Measurements from ENCODE around the gene MEGF6. TPM values are rescaled to one million over a fixed set of nuclear protein-coding genes. Genes with fewer than 3 reads are reported as not detected.

MEGF6 gene
- total and polyA plus RNA-seq, 2 of the 8 experiments (the other 6 are each of a cell fraction or from before 2014, with no cell fraction given) = 4.1 to 14.8 TPM

GRCh38 chr1:3650248-3651025 is 39.1 kb upstream of the MEGF6 start (continued):
- TF ChIP-seq CHD7 (IDR thresholded peaks at IDR 0.05; ENCODE audit: insufficient replicate concordance, low read length) (no peak), CBX8 (IDR thresholded peaks at IDR 0.05; ENCODE audit: borderline replicate concordance, low read depth, low read length) (peak; percentile 96; the same call in 1 of the 2 replicates), RBBP5 (IDR thresholded peaks at IDR 0.05; ENCODE audit: borderline replicate concordance, low read depth, low read length) (no peak), NANOG (IDR thresholded peaks at IDR 0.05; ENCODE audit: insufficient read depth, low read depth, low read length, poor library complexity, severe bottlenecking) (no peak), POLR2AphosphoS5 (IDR thresholded peaks at IDR 0.05; ENCODE audit: low read depth, low read length) (no peak), RFX5 (IDR thresholded peaks at IDR 0.05; ENCODE audit: borderline replicate concordance, low read depth, low read length) (no peak), KDM5A (IDR thresholded peaks at IDR 0.05; ENCODE audit: low read length) (no peak), BRCA1 (IDR thresholded peaks at IDR 0.05; ENCODE audit: low read depth, low read length) (no peak), KDM1A (IDR thresholded peaks at IDR 0.05; ENCODE audit: borderline replicate concordance, low read length) (no peak)

All from H1 (cell line).